GM23338 (cell line): ENCODE results near the gene SFN.

Experiments
- EZH2 ChIP-seq: fragments of 200-600 bp; sonication (generic); IDR thresholded peaks from one replicate; pipeline ENCODE4 v1.8.0; 2017; ENCODE audit warnings: antibody characterized with exemption, mild to moderate bottlenecking, low read depth; ENCODE audit not compliant: unreplicated experiment
- EZH2phosphoT487 ChIP-seq: fragments of 200-600 bp; sonication (generic); IDR thresholded peaks from one replicate; pipeline ENCODE4 v1.8.1; 2018; ENCODE audit warnings: antibody characterized with exemption; ENCODE audit not compliant: unreplicated experiment
- JUNB ChIP-seq: IDR thresholded peaks from one replicate; pipeline ENCODE4 v1.6.1; 2016; ENCODE audit warnings: antibody characterized with exemption; ENCODE audit not compliant: unreplicated experiment
- POLR2AphosphoS5 ChIP-seq: IDR thresholded peaks from 2 replicates; pipeline ENCODE4 v1.6.1; 2016; ENCODE audit warnings: antibody characterized with exemption, low read depth
- ZNF114 ChIP-seq: fragments of 250-450 bp; sonication (Bioruptor Pico); IDR thresholded peaks from 2 replicates; pipeline ENCODE4 v1.5.0; 2020; ENCODE audit warnings: mild to moderate bottlenecking, moderate library complexity
- TF ChIP-seq, protein P1 (sequence below): IDR thresholded peaks from one replicate; pipeline ENCODE4 v1.6.1; 2018; ENCODE audit warnings: antibody characterized with exemption; ENCODE audit not compliant: unreplicated experiment
- TF ChIP-seq, protein P2 (sequence below), 2 experiments: fragments of 200-600 bp in 1 of 2; sonication (generic) in 1 of 2; conservative IDR thresholded peaks; 2 replicates each; pipeline versions ENCODE4 v1.5.1 to v1.6.1; 2016 to 2017; ENCODE audit warnings: antibody characterized with exemption in 2 of 2, low read depth in 2 of 2, mild to moderate bottlenecking in 2 of 2, moderate library complexity in 1 of 2
- TF ChIP-seq, protein P3 (sequence below): IDR thresholded peaks from 2 replicates; pipeline ENCODE4 v1.6.1; 2016; ENCODE audit warnings: antibody characterized with exemption

DNA sequence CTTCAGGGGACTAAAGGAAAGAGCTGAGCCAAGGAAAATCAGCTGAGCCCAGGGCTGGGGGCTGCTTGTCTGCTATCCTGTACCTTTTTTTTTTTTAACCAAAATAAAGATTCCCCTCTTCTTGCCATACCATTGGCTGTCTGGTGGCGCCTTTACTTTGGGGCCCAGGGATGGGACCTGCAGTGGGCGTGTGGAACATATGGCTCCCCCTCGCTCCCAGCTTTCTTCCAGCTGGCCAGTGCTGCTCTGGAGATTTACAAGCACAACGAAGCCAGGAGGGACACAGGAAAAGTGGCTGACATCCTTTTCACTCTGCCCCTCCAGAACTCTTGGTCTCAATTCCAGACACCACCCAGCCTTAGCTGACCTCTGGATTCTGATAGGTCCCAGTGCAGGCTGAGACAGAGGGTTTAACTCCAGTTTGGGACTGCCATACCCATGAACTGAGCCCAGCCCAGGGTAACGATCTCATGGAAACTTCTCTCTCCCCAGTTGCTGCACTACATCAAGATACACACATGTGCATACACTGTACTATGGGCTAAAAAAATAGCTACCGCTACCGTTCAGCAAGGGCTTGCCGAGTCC, 5.4 kb upstream of the SFN start:
- TF ChIP-seq, protein P1, sequence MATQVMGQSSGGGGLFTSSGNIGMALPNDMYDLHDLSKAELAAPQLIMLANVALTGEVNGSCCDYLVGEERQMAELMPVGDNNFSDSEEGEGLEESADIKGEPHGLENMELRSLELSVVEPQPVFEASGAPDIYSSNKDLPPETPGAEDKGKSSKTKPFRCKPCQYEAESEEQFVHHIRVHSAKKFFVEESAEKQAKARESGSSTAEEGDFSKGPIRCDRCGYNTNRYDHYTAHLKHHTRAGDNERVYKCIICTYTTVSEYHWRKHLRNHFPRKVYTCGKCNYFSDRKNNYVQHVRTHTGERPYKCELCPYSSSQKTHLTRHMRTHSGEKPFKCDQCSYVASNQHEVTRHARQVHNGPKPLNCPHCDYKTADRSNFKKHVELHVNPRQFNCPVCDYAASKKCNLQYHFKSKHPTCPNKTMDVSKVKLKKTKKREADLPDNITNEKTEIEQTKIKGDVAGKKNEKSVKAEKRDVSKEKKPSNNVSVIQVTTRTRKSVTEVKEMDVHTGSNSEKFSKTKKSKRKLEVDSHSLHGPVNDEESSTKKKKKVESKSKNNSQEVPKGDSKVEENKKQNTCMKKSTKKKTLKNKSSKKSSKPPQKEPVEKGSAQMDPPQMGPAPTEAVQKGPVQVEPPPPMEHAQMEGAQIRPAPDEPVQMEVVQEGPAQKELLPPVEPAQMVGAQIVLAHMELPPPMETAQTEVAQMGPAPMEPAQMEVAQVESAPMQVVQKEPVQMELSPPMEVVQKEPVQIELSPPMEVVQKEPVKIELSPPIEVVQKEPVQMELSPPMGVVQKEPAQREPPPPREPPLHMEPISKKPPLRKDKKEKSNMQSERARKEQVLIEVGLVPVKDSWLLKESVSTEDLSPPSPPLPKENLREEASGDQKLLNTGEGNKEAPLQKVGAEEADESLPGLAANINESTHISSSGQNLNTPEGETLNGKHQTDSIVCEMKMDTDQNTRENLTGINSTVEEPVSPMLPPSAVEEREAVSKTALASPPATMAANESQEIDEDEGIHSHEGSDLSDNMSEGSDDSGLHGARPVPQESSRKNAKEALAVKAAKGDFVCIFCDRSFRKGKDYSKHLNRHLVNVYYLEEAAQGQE: no peak
- TF ChIP-seq, protein P2, sequence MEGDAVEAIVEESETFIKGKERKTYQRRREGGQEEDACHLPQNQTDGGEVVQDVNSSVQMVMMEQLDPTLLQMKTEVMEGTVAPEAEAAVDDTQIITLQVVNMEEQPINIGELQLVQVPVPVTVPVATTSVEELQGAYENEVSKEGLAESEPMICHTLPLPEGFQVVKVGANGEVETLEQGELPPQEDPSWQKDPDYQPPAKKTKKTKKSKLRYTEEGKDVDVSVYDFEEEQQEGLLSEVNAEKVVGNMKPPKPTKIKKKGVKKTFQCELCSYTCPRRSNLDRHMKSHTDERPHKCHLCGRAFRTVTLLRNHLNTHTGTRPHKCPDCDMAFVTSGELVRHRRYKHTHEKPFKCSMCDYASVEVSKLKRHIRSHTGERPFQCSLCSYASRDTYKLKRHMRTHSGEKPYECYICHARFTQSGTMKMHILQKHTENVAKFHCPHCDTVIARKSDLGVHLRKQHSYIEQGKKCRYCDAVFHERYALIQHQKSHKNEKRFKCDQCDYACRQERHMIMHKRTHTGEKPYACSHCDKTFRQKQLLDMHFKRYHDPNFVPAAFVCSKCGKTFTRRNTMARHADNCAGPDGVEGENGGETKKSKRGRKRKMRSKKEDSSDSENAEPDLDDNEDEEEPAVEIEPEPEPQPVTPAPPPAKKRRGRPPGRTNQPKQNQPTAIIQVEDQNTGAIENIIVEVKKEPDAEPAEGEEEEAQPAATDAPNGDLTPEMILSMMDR (conservative IDR thresholded peaks at IDR 0.05; ENCODE audit: low read depth in 2 of 2): no peak
- no peak for TF ChIP-seq EZH2phosphoT487
- TF ChIP-seq, protein P3, sequence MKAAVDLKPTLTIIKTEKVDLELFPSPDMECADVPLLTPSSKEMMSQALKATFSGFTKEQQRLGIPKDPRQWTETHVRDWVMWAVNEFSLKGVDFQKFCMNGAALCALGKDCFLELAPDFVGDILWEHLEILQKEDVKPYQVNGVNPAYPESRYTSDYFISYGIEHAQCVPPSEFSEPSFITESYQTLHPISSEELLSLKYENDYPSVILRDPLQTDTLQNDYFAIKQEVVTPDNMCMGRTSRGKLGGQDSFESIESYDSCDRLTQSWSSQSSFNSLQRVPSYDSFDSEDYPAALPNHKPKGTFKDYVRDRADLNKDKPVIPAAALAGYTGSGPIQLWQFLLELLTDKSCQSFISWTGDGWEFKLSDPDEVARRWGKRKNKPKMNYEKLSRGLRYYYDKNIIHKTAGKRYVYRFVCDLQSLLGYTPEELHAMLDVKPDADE: no peak
- no peak for TF ChIP-seq EZH2
- TF ChIP-seq POLR2AphosphoS5: no peak
- no peak for TF ChIP-seq ZNF114 (CRISPR knock-in tag)
- no peak for TF ChIP-seq JUNB
